Measurements from ENCODE around the gene AJAP1.

DNA sequence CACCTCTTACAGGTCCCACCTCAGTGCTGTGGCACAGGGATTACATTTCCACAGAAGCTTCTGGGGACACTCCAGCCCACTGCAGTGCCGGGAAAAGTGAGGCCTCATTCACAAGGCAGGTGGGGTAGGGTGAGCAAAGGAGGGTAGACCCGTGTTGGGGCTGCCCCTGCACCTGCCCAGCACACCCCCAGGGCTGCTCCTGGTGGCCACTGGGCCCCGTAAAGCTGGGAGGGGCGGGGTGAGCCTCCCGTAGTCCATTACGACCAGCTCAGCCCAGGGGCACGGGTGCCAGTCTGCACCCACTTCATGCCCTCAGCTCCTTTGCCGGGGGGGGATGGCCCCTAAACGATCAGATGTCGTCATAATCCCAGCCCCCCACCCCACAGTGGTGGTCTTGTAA lies 39.5 kb downstream of the AJAP1 start:
- TF ChIP-seq SP1 (IDR thresholded peaks at IDR 0.05; ENCODE audit: low read depth) (no peak), POLR2A (IDR thresholded peaks at IDR 0.05; ENCODE audit: borderline replicate concordance, extremely low read depth, insufficient read depth, insufficient read length) (no peak), POLR2AphosphoS5 (IDR thresholded peaks at IDR 0.05; ENCODE audit: low read depth, low read length) (no peak), ZFX (IDR thresholded peaks at IDR 0.05) (no peak)

Measured in HCT116 (cell line).